HG03432 (cell line): Measurements from ENCODE around the gene TMEM51.
"Not testable (repeated sequence)": the region's sequence is repeated elsewhere in the genome, so short reads cannot be mapped to it uniquely, and the experiment has no call there.

Experiments used
- ATAC-seq: cut with Tn5 transposase; IDR thresholded peaks from one replicate; pipeline ENCODE4 v1.9.1; 2021; ENCODE audit warnings: mild to moderate bottlenecking, moderate library complexity; ENCODE audit not compliant: unreplicated experiment

Gene TMEM51

GRCh38 chr1:15125101-15125745 is 28.3 kb upstream of the TMEM51 start:
- ATAC-seq: no peak

DNA sequence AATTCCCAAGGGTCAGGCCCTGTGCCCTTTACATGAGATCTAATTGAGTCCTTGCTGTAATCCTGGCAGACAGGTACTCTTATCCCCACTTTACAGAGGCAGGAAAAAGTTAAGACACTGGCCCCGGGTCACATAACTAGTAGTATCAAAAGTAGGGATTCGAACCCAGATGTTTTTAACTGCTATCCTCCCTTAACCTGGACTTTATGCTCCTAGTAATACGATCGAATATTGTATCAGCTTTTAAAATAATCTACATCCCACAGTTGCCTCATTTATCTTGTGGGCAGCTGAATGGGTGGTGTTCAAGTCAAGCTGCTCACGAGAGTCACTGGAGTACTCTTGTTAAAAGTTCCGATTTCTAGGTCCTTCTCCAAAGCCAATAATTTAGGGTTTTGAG is 25.5 kb upstream of the TMEM51 start:
- ATAC-seq: no peak

DNA sequence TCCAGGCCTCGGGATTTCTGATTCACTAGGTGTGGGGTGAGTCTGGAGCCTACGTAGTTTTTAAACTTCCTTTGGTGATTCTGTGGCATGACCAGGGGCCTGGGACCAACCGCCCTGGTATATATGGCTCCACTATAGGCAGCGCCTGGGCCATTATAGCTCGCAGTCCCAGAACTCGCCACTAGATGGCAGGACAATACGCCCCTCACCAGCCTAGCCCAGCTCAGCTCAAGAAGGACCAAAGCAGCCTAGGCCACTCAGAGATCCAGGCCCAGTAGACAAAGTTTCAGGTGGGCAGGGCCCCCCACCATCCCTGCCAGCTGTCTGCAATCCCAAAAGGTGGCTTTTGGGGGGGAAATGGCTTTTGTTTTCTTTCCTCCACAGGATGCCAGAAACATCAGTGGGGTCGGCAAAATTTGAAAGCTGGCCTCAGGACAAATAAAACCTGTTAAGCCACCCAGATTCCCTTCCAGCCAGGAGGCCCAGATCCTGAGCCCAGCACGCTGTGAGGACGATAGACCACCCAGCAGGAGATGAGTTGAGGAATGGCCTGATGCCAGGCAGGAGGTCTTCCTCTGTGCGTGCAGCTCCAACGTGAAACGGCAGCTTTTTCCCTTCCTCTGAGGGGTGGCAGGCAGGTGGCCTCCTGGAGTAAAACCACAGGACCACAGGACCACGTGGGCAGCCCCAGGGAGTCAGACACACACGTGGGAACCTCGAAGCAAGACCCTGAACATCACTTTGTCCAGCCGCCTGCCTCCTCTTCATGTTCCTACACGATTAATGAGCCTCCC is 24.8 kb upstream of the TMEM51 start:
- peak; percentile 61 for ATAC-seq

DNA sequence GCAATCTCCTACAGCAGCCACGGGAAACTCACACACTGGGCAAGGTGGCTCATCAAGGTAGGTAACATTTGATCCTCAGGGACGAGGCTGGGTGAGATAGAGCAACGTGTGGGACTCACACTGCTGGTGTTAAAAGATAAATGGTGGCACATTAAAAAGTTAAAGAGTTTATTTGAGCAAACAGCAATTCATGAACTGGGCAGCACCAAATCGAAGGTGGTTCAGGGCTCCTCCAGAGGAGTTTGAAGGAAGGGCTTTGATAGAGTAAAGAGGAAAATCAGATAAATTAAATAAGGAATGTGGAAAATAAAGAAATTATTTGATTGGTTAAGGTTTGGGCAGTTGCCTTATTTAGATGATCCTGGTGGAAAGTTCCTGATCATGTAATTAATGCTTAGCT is 23.6 kb upstream of the TMEM51 start:
- ATAC-seq: no peak

GRCh38 chr1:15130607-15131006 is 22.9 kb upstream of the TMEM51 start:
- no peak for ATAC-seq

- no peak for ATAC-seq
These were observed 20.6 kb upstream of the TMEM51 start for GRCh38 chr1:15132965-15133364.

DNA sequence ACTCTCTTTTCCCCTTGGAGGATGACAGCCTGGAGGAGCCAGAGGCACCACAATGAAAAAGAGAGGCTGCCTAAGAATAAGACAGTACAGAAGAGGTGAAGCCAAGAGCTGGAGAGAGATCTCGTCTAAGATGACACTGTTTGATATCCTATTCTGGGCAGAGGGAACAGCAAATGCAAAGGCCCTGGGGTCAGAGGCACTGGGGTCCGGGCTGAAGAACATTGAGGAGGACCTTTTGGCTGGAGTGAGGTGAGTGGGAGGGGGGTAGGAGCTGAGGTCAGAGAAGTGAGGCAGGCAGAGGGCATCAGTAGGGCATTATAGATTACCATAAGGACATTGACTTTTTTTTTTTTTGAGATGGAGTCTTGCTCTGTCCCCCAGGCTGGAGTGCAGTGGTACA is 19.3 kb upstream of the TMEM51 start:
- ATAC-seq: no peak

DNA sequence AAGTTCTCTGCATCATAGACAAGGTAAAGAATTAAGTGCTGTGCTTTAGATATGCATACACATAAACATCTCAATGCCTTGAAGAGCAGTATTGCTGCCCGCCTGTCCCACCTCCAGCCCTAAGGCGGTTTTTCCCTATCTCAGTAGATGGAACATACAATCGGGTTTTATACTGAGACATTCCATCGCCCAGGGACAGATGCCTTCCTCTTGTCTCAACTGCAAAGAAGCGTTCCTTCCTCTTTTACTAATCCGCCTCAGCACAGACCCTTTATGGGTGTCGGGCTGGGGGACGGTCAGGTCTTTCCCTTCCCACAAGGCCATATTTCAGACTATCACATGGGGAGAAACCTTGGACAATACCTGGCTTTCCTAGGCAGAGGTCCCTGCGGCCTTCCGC is 17.9 kb upstream of the TMEM51 start:
- not testable (repeated sequence) for ATAC-seq

GRCh38 chr1:15137809-15138208 is 15.7 kb upstream of the TMEM51 start:
- no peak for ATAC-seq

DNA sequence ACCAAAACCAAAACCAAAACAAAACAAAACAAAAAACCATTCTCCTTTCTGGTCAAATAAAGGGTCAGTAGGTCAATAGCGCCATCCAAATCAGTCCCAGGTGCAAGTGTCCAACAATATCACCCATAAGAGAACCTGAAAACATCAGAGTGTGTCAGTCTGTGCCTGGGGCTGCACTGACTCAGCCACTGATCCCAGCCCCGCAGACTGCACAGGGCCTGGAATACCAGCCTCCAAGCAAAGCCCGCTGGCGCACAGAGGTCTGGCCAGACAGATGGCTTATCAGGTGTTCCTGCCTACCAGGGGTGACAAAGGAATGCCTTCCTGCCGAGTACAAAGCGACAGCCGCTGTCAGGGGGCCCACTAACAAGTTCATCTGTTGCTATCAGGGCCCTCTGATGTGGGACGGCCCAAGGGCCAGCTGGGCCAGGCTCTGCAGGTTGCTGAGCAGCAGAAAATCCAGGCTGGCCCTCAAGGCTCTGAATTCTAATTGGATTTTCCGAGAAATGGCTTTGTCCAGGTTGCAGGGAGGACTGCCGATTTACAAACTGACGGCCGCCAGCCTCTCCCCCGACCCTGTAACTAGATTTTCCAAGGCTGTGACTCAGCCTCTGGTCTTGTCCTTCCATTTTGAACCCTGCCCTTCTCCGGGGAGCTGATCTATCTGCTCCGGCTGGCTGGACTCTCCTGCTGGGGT is 13.7 kb upstream of the TMEM51 start:
- no peak for ATAC-seq

DNA sequence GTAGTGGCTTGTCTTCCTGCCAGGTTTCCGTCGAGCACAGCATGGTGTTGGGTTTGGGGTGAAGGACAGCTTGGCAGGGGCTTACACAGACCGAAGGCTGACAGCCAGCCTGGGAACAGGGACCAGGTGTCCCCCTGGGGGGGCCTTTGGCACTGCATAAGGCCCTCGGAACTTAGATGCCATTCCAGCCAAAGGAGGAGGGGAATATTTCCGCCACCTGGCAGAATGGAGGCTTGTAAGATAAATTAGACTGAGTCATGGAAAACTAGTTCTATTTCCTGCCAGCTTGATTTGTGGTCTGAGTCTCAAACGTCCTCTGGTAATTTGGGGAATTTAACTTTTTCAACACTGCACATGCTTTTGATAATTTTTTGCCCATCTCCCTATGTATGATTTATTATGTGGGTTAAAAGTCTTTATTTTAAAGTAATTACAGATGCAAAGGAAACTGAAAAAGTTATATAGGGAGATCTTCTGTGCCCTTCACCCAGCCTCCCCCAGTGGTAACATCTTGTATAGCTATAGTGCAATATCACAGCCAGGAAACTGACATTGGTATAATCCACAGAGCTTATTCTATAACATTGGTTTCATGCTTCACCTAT is 11.5 kb upstream of the TMEM51 start:
- ATAC-seq: no peak

DNA sequence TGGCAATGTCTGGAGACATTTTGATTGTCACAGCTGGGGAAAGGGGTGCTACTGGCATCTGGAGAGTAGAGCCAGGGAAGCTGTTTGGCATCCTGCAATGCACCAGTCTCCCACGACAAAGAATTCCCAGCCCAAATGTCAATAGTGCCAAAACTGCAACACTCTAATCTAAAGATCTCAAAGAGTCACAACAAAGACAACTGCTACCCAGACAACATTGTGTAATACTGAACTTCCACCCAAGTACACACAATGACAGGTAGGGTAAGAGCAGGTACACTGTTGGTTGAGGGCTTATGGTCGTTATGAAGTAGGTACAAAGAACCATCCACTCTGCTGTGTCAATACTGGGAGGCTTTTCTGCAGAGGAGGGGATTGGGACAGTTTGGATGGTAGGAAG is 8.2 kb upstream of the TMEM51 start:
- ATAC-seq: no peak

DNA sequence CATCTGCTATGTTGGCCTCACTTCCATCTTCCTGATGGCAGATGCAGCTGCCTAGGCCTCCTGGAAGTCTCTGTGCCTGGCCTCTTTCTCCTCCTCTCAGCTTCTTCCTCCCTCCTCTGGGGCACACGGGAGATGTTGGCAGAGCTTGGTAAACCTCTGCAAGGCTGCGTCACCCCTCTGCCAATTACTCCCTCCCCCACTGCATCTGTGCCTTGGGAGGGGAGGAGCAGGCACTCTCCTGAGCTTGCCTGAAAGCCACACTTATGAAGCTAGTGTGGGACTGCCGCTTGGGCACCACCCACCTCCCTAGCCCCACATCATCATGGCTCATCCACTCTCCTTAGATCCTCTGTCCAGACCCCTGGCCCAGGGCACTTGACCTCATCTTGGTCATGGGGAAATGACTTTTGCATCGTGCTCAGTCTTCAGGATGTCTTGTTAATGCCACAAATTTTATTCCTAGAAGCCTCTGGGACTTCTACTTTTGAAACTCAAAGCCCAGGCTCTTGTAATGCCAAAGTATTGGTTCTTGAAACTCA is 7.3 kb upstream of the TMEM51 start:
- no peak for ATAC-seq

DNA sequence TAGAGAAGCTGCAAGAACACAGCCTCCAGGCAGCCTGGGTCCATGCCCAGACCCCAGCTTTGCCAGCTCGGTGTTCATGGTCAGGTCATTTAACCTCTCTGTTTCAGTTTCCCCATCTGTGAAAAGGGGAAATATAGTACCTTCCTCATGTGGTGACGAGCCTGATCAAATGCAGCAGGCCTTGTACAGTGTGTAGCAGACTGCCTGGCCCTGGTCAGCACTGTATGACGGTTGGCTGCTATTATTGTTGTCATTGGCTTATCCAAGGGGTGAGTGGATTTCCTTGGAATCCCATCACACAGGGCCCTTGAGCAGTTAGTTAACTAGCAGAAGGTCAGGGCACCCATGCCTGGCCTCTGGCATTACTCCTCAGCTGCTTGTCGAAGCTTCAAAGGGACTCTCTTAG is 6.6 kb upstream of the TMEM51 start:
- ATAC-seq: no peak

- no peak for ATAC-seq
These were observed 5.5 kb upstream of the TMEM51 start for GRCh38 chr1:15148004-15148403.

DNA sequence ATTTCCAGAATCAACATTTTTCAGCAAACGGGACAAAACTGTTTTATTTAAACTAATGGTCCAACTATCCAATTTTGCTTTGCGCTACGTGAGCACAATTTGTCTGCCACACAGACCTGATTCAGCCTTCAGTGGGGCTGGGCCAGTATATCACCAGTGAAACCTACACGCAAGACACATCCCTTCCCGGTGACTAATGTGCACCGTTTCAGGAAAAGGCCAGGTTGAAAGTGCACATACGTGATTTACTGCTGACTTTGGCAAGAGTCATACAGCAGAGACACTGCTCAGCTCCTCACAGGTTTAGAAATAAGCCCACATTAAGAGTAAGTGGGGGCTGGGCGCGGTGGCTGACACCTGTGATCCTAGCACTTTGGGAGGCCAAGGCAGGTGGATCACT is 5.1 kb upstream of the TMEM51 start:
- no peak for ATAC-seq

- no peak for ATAC-seq
These were observed 4.6 kb upstream of the TMEM51 start for GRCh38 chr1:15148941-15149340.

- no peak for ATAC-seq
These were observed 3.2 kb upstream of the TMEM51 start for GRCh38 chr1:15150376-15150775.

DNA sequence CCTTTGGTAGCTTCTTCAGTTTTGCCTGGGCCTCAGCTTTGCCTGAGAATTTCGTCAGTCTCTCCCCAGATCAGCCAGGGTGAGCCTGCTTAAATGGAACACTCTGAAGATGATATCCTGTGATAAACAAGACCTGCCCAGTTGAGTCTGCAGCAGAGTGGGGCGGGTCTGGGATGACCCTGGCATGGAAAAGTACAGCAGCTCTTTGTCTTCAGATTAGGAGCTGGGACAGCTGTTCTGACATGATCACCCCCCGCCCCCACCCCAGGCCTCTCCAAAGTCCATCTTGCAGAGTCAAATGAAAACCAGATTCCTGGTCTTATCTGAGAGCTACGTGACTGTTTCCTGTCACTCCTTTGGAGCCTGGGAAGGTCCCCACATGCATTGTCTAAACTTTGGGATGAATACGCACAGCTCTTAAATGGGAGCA is 2.2 kb upstream of the TMEM51 start:
- no peak for ATAC-seq

- no peak for ATAC-seq
These were observed 1.7 kb upstream of the TMEM51 start for GRCh38 chr1:15151871-15152270.
